H9 (cell line): Measurements from ENCODE around the gene PKNOX2. TPM values are rescaled to one million over a fixed set of nuclear protein-coding genes. Genes with fewer than 3 reads are reported as not detected.

ENCODE experiments used
- DNase-seq: peaks from one replicate; pipeline ENCODE4 v3.0.0-alpha.2; 2017
- H2AFZ ChIP-seq: one replicate; pipeline ENCODE4 v1.6.1; 2013; ENCODE audit warnings: mild to moderate bottlenecking, low read length, control low read depth, moderate library complexity
- H2AK5ac ChIP-seq: 2 replicates; pipeline ENCODE4 v1.6.1; 2013; ENCODE audit warnings: low read length, control low read depth, mixed read lengths; ENCODE audit not compliant: insufficient read length
- H2BK120ac ChIP-seq: one replicate; pipeline ENCODE4 v1.6.1; 2013; ENCODE audit warnings: low read depth, mild to moderate bottlenecking, low read length, control low read depth, inconsistent platforms; ENCODE audit not compliant: poor library complexity, severe bottlenecking
- H2BK12ac ChIP-seq: 2 replicates; pipeline ENCODE4 v1.6.1; 2013; ENCODE audit warnings: low read length, control low read depth, mixed read lengths, low read depth; ENCODE audit not compliant: insufficient read length
- H2BK15ac ChIP-seq: 2 replicates; pipeline ENCODE4 v1.6.1; 2013; ENCODE audit warnings: low read depth, low read length, control low read depth
- H2BK20ac ChIP-seq: one replicate; pipeline ENCODE4 v1.6.1; 2013; ENCODE audit warnings: low read depth, mild to moderate bottlenecking, low read length, control low read depth, inconsistent platforms; ENCODE audit not compliant: poor library complexity, severe bottlenecking
- H2BK5ac ChIP-seq: 2 replicates; pipeline ENCODE4 v1.6.1; 2013; ENCODE audit warnings: low read length, control low read depth, mixed read lengths; ENCODE audit not compliant: insufficient read length
- H3K14ac ChIP-seq: 2 replicates; pipeline ENCODE4 v1.6.1; 2013; ENCODE audit warnings: low read length, control low read depth; ENCODE audit not compliant: insufficient read depth
- H3K18ac ChIP-seq: 2 replicates; pipeline ENCODE4 v1.6.1; 2013; ENCODE audit warnings: low read depth, mild to moderate bottlenecking, mixed read lengths, low read length, control low read depth; ENCODE audit not compliant: insufficient read length
- H3K23ac ChIP-seq: 2 replicates; pipeline ENCODE4 v1.6.1; 2013; ENCODE audit warnings: low read length, control low read depth, mixed read lengths, low read depth; ENCODE audit not compliant: insufficient read length
- H3K23me2 ChIP-seq: 2 replicates; pipeline ENCODE4 v1.6.1; 2013; ENCODE audit warnings: low read depth, mild to moderate bottlenecking, mixed read lengths, low read length, control low read depth; ENCODE audit not compliant: insufficient read length, poor library complexity, severe bottlenecking
- H3K27ac ChIP-seq: 2 replicates; pipeline ENCODE4 v1.5.1; 2013; ENCODE audit warnings: low read length, control low read depth, mixed read lengths, low read depth; ENCODE audit not compliant: insufficient read length
- H3K27me3 ChIP-seq: 2 replicates; pipeline ENCODE4 v1.6.1; 2013; ENCODE audit warnings: low read length, control low read depth, inconsistent platforms; ENCODE audit not compliant: insufficient read depth
- H3K4ac ChIP-seq: 2 replicates; pipeline ENCODE4 v1.6.1; 2013; ENCODE audit warnings: low read depth, mild to moderate bottlenecking, control low read depth, inconsistent platforms, low read length, moderate library complexity
- H3K4me1 ChIP-seq: 2 replicates; pipeline ENCODE4 v1.6.1; 2013; ENCODE audit warnings: low read length, control low read depth, inconsistent platforms; ENCODE audit not compliant: insufficient read depth
- H3K4me2 ChIP-seq: 2 replicates; pipeline ENCODE4 v1.6.1; 2013; ENCODE audit warnings: low read length, control low read depth, mixed read lengths; ENCODE audit not compliant: insufficient read length, insufficient read depth
- H3K56ac ChIP-seq: 2 replicates; pipeline ENCODE4 v1.6.1; 2013; ENCODE audit warnings: low read depth, mild to moderate bottlenecking, mixed read lengths, low read length, control low read depth; ENCODE audit not compliant: insufficient read length
- H3K79me1 ChIP-seq: 2 replicates; pipeline ENCODE4 v1.6.1; 2013; ENCODE audit warnings: low read depth, mild to moderate bottlenecking, moderate library complexity, low read length, control low read depth, inconsistent platforms; ENCODE audit not compliant: insufficient read depth, poor library complexity, severe bottlenecking
- H3K79me2 ChIP-seq: 2 replicates; pipeline ENCODE4 v1.6.1; 2013; ENCODE audit warnings: low read length, control low read depth, inconsistent platforms; ENCODE audit not compliant: insufficient read depth
- H3K9ac ChIP-seq: 2 replicates; pipeline ENCODE4 v1.6.1; 2013; ENCODE audit warnings: low read length, control low read depth, mixed read lengths; ENCODE audit not compliant: insufficient read length; ENCODE audit errors: extremely low read depth
- H3K9me3 ChIP-seq: one replicate; pipeline ENCODE4 v1.6.1; 2013; ENCODE audit warnings: low read depth, low read length, inconsistent platforms; ENCODE audit not compliant: control insufficient read depth
- H3T11ph ChIP-seq: one replicate; pipeline ENCODE4 v1.6.1; 2013; ENCODE audit warnings: mild to moderate bottlenecking, low read length, control low read depth, inconsistent platforms
- H4K20me1 ChIP-seq: one replicate; pipeline ENCODE4 v1.6.1; 2013; ENCODE audit not compliant: control insufficient read depth, insufficient read length, insufficient read depth
- H4K5ac ChIP-seq: 2 replicates; pipeline ENCODE4 v1.6.1; 2013; ENCODE audit warnings: low read depth, mild to moderate bottlenecking, mixed read lengths, low read length, control low read depth; ENCODE audit not compliant: insufficient read length
- H4K8ac ChIP-seq: replicated peaks from 2 replicates; pipeline ENCODE4 v1.6.1; 2013; ENCODE audit warnings: low read length, control low read depth, mixed read lengths, low read depth; ENCODE audit not compliant: insufficient read length
- H4K91ac ChIP-seq: 2 replicates; pipeline ENCODE4 v1.6.1; 2013; ENCODE audit warnings: low read depth, mild to moderate bottlenecking, moderate library complexity, mixed read lengths, low read length, control low read depth; ENCODE audit not compliant: insufficient read length
- H3K27ac Mint-ChIP-seq, 3 experiments: 2 replicates in 2 of 3; 3 replicates in 1 of 3; pipeline ENCODE4 v1.8.0; 2020 to 2021; ENCODE audit warnings: mixed read lengths in 3 of 3, mild to moderate bottlenecking in 1 of 3, moderate library complexity in 1 of 3
- H3K27me3 Mint-ChIP-seq: 2 replicates; pipeline ENCODE4 v1.8.0; 2021; ENCODE audit warnings: low read depth, mild to moderate bottlenecking, moderate library complexity, mixed read lengths
- H3K36me3 Mint-ChIP-seq, 3 experiments: 2 replicates in 2 of 3; 3 replicates in 1 of 3; pipeline ENCODE4 v1.8.0; 2020 to 2021; ENCODE audit warnings: low read depth in 3 of 3, mixed read lengths in 3 of 3; ENCODE audit not compliant: insufficient read depth in 1 of 3
- H3K4me1 Mint-ChIP-seq, 2 experiments: 2 replicates each; pipeline ENCODE4 v1.8.0; 2020; ENCODE audit warnings: mixed read lengths in 2 of 2
- H3K4me3 Mint-ChIP-seq, 2 experiments: 2 replicates in 1 of 2; 3 replicates in 1 of 2; pipeline ENCODE4 v1.8.0; 2020 to 2021; ENCODE audit warnings: mild to moderate bottlenecking in 2 of 2, mixed read lengths in 2 of 2, moderate library complexity in 1 of 2
- H3K9me3 Mint-ChIP-seq, 2 experiments: 2 replicates in 1 of 2; 3 replicates in 1 of 2; pipeline ENCODE4 v1.8.0; 2020; ENCODE audit warnings: mild to moderate bottlenecking in 2 of 2, mixed read lengths in 2 of 2, moderate library complexity in 1 of 2
- WGBS: extraction: QIAGEN DNeasy Blood & Tissue Kit; methylation state at CpG from one replicate; pipeline ENCODE4 v1.1.7; 2013; ENCODE audit warnings: missing lambda C conversion rate, low lambda C conversion rate, mixed read lengths; ENCODE audit not compliant: insufficient read length; ENCODE audit errors: extremely low coverage; 5-methylcytosine and 5-hydroxymethylcytosine counted together
- total RNA-seq: library from RNA; stranded (reverse); gene quantifications from 2 replicates; pipeline ENCODE4 v1.2.1, GENCODE V29; 2021
- TF ChIP-seq, protein P1 (sequence below): fragments of 200-600 bp; sonication (generic); conservative IDR thresholded peaks from 3 replicates; pipeline ENCODE4 v1.8.0; 2021; ENCODE audit warnings: antibody characterized with exemption, mild to moderate bottlenecking

The PKNOX2 gene
- total RNA-seq, 1 experiment from 2014 or later: 1.3 TPM

DNA sequence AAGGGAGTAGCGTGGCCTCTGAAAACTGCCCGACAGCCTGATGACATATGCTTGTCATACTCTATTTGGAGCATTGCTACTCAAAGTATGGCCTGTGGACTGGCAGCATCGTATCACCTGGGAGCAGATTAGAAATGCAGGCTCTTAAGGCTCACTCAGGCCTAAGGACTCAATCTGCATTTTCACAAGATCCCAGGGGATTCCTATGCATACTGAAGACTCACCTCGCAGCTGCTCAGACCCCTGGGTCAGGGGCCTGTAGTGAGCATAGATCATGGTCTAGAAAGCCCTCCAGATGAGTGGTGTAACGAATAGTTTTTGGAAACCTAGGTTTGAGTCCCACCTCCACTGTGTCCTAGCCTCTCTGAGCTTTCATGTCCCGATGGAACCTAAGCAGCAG lies 205.3 kb downstream of the PKNOX2 start:
- Histone ChIP-seq H3K9me3 (no peaks in the 10 kb centered on the region), H3T11ph (no peak overlapping the region), H3K9ac (no peak overlapping the region), H4K5ac (no peak overlapping the region), H3K23me2 (peaks cover 12% of the 10 kb centered on the region), H3K4me2 (no peak overlapping the region), H3K4ac (no peak overlapping the region), H2BK12ac (no peak overlapping the region), H3K27ac (no peak overlapping the region), H4K91ac (peak overlapping the region; percentile 30), H3K27me3 (no peaks in the 10 kb centered on the region; the same call in 1 of the 2 replicates), H3K23ac (no peak overlapping the region), H3K14ac (no peak overlapping the region), H3K56ac (no peak overlapping the region), H2AFZ (no peak overlapping the region), H2BK15ac (no peak overlapping the region), H2BK5ac (no peak overlapping the region), H2AK5ac (no peak overlapping the region), H3K79me1 (no peaks in the 10 kb centered on the region), H2BK20ac (no peak overlapping the region), H2BK120ac (no peak overlapping the region), H4K20me1 (peaks cover 4% of the 10 kb centered on the region), H3K79me2 (no peaks in the 10 kb centered on the region), H3K4me1 (peaks cover 24% of the 10 kb centered on the region), H3K18ac (no peak overlapping the region), H4K8ac (no peak overlapping the region)
- WGBS: no CpG with 5 or more reads among the region's 6 CpGs
- peaks cover 38 to 41% of the 10 kb centered on the region in 2 experiments for H3K4me1 Mint-ChIP-seq
- no peaks in the 10 kb centered on the region for H3K9me3 Mint-ChIP-seq
- TF ChIP-seq, protein P1, sequence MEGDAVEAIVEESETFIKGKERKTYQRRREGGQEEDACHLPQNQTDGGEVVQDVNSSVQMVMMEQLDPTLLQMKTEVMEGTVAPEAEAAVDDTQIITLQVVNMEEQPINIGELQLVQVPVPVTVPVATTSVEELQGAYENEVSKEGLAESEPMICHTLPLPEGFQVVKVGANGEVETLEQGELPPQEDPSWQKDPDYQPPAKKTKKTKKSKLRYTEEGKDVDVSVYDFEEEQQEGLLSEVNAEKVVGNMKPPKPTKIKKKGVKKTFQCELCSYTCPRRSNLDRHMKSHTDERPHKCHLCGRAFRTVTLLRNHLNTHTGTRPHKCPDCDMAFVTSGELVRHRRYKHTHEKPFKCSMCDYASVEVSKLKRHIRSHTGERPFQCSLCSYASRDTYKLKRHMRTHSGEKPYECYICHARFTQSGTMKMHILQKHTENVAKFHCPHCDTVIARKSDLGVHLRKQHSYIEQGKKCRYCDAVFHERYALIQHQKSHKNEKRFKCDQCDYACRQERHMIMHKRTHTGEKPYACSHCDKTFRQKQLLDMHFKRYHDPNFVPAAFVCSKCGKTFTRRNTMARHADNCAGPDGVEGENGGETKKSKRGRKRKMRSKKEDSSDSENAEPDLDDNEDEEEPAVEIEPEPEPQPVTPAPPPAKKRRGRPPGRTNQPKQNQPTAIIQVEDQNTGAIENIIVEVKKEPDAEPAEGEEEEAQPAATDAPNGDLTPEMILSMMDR: no peak
- no peak for DNase-seq
- peak overlapping the region in 1 of 3 experiments; percentile 1; a peak in 2 of 7 replicates for H3K27ac Mint-ChIP-seq
- peaks cover 0 to 2% (median 0%) of the 10 kb centered on the region in 3 experiments; a peak in 1 of 7 replicates for H3K36me3 Mint-ChIP-seq
- H3K27me3 Mint-ChIP-seq: peaks cover 16% of the 10 kb centered on the region
- H3K4me3 Mint-ChIP-seq: no peak overlapping the region
